Pons (tissue), 1 donor: Measurements from ENCODE around the gene SLC45A3.
"Not testable (repeated sequence)": the region's sequence is repeated elsewhere in the genome, so short reads cannot be mapped to it uniquely, and the experiment has no call there.

ENCODE experiments used
- DNase-seq: peaks from one replicate; pipeline ENCODE4 v3.0.0-alpha.2; 2016; ENCODE audit warnings: low spot score

SLC45A3 gene

DNA sequence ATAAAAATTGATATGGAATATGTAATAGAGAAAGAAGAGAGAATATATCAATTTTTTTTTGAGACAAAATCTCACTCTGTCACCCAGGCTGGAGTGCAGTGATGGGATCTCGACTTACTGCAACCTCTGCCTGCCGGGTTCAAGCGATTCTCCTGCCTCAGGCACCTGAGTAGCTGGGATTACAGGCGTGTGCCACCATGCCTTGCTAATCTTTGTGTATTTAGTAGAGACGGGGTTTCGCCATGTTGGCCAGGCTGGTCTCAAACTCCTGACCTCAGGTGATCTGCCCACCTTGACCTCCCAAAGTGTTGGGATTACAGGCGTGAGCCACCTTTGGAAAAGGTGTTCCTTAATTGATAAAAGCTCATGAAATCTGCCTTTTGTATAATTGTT, 44.2 kb downstream of the SLC45A3 start:
- DNase-seq: not testable (repeated sequence)

- no peak for DNase-seq
Measured at GRCh38 chr1:205633421-205633976, 46.8 kb downstream of the SLC45A3 start.

DNA sequence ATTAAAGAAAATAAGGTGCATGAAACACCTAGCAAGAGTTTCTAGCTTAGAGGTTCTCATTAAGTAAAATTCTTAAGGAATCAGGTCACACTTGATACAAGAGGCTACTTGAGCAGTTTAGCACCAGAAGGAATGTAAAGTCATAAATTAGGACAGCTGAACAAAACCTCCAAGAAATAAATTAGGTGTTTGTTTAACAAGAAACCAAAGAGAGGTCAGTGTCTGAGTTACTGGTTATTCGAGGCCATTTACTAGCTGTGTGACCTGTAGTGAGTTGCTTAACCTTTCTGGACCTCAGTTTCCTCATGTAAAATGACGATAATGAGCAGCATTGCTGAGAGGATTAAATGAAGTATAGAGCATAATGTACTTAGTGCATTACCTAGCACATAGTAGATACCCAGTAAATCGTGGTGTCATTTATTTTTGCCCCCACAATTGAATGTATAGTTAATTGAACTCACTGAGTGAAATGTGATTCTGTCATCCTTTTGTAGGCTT, 47.6 kb downstream of the SLC45A3 start:
- peak; percentile 21 for DNase-seq

GRCh38 chr1:205631768-205632668, 48.3 kb downstream of the SLC45A3 start, which contains the start of gene ELK4:
ELK4 (minus strand) TSS chr1:205632011; CDS start chr1:205623882, 8,129 bp downstream.
- DNase-seq: peak; percentile 97

DNA sequence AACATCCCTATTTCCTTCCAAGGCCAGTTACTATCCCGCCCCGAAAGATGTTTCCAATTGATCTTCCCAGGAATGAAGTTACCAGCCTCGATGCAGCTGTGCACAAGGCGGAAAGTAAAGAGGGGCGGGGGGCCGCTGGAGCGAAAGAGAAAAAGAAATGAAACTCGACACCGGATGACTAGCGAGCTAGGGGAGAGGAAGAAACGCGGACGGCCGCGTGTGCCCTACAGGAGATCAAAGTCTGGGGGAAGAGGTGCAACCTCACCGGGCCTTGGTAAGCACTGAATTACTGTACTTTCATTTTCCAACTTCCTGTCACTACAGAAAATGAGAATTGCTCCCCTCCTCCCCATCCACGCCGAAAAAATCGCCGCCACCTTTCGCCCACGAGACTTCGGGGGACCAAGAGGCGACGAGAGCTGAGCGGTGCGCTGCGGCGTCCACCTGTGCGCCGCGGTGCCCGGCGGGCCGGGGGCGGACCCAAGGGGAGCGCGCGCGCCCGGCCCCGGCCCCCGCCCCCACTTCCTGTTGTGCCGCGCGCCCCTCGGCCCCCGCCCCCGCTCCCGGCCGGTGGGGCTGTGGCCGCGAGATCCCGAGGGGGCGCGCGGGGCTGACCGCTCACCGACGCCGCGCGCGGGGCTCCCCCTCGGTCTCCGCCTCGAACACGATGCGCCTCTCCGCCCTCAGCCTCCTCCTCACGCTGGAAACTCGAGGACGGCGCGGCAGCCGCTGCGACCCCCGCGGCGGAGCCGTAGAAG, 49.1 kb downstream of the SLC45A3 start:
- DNase-seq: peak; percentile 46

- no peak for DNase-seq
Measured at GRCh38 chr1:205630651-205631009, 49.7 kb downstream of the SLC45A3 start.

DNA sequence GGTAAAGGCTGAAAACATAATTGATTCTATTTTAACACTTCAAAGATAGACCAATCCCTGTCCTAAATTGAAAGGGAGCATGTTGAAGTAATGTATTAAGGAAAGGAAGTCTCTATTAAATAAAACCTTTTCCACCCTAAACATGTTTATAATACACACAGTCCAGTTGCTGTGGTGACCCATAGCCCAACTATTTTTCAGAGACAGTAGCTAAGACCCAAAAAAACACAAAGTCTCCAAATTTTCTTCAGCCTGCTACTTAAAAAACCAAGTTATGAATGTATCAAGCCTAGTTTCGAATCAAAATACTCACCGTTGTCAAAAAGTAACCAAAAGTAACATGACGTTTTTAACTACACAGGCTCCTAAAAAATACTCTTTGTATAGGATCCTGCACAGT, 50.1 kb downstream of the SLC45A3 start:
- no peak for DNase-seq

GRCh38 chr1:205629751-205630150, 50.6 kb downstream of the SLC45A3 start:
- DNase-seq: no peak

DNA sequence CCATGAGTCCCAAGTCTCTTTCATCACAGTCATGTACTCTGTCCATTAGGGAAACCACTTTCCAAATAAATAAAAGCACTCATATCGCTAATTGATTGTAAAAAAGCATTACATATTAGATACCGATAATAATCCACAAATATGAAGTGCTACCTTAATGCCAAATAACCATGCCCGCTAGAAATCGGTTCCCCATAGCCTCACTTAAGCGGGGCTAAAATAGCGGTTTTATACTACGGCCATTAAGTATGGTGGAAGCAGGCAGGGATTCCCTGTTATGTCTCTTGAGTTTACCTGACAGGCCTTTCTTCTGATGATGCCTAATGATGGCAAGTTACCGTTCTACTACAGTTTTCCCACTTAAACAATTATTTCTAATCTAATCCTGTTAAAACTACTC, 52.4 kb downstream of the SLC45A3 start:
- no peak for DNase-seq

GRCh38 chr1:205626216-205626615, 54.1 kb downstream of the SLC45A3 start:
- peak; percentile 61 for DNase-seq

DNA sequence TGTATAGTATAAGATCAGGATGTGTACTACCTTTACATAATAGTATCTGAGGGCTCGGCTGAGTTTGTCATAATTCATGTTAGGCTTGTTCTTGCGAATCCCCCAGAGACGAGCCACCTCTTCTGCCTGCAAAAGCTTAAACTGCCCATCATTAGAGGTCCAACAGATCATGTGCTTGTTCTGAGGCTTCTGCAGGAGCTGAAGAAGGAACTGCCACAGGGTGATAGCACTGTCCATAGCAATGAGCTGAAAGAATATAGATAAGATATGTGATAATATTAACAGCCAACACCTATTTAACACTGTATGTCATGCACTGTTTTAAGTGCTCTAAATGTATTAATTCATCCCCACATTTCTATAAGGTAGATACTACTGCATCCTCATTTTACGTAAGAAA, 56.7 kb downstream of the SLC45A3 start:
- no peak for DNase-seq

DNA sequence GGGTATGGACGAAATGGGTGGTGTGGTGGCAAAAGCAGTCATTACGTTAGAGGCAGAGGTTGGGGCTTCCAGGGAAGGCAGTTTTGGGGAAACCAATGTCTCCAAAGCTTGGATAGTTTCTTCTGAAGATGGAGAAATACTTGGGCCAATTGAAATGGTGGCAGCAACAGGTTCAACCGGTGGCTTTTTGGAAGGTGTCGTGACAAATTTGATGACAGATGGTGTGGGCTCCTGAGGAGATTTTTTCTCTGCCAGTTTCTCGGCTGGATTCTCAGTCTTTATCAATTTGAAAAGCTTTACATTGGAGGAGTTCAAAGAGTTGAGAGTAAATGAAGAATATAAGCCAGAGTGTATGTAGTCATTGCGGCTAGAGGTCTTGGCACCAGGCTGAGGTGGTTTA, 60.0 kb downstream of the SLC45A3 start:
- DNase-seq: no peak

DNA sequence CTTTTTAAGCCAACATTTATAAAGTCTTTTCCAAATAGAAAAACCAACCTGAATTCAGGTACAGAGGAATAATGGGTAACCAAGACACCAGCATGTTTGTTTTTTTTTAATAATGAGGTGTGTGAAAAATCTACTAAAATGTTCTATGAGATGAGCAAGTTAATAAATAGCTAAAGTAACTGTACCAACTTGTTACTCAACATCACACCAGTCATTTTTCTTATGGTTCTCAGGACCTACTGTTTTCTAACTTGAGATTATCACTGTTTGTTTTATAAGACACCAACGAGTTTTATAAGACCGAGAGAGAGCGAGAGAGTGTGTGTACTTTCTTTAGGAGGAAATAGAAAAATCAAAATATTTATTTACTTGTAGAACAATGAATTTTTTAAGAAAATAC, 60.9 kb downstream of the SLC45A3 start:
- DNase-seq: no peak

DNA sequence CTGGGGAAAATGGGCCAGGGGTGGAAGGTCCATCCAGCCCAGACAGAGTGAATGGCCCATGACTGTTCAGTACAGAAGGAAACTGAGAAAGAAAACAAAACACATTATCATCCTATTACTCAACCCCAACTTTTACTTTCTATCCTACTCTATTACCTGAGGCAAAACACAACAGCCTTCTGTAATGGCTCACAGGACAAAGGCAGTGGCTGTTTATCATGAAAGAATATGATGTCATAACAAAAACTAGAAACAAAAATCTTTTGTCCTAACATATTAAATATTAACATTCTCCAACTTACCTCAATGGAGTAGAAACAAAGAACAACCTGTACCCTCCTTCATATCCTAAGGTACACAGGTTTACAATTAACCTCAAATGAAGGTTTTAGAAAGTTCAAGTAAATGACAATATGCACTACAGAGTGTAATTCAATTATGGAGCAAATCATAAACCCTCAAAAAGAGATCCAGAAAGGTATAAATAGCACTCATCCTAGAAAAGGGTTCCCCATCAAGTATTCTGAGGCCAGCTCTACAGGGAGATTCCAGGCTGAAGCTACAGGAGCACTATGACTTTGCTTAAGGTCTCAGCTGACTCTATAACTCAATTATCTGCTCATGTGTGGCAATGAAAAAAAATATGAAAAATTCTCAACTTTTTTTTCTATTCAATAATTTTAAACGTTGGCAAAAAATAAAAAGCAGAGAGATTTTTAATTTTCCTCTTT, 63.6 kb downstream of the SLC45A3 start:
- no peak for DNase-seq

GRCh38 chr1:205615789-205616188, 64.5 kb downstream of the SLC45A3 start:
- no peak for DNase-seq

- DNase-seq: no peak
Measured at GRCh38 chr1:205613854-205614412, 66.4 kb downstream of the SLC45A3 start.

GRCh38 chr1:205612556-205612955, 67.8 kb downstream of the SLC45A3 start:
- no peak for DNase-seq

GRCh38 chr1:205612104-205612503, 68.2 kb downstream of the SLC45A3 start:
- no peak for DNase-seq

- no peak for DNase-seq
Measured at GRCh38 chr1:205610901-205611466, 69.3 kb downstream of the SLC45A3 start.

DNA sequence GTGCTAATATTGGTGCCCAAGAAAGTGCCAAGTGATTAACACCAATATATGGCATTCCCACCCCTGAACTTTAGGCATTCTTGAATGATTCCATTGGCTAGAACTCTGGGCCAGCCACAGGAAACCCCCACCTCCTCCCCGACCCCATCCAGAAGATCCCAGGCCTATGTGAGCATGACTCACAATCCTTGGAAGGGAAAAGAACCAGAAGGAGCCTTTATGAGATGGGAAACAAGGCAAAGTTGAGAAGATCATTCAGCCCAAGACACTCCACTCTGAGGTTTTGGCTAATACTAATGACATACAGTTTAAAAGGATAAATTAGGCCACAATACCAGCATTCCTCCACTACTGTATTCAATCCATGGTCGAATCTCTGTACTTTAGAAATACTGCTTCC, 70.3 kb downstream of the SLC45A3 start:
- DNase-seq: no peak
